HG02852 (cell line): Measurements from ENCODE around the gene NHSL1.

ENCODE experiments used
- ATAC-seq: cut with Tn5 transposase; IDR thresholded peaks from one replicate; pipeline ENCODE4 v1.9.1; 2021; ENCODE audit warnings: mild to moderate bottlenecking, moderate library complexity; ENCODE audit not compliant: unreplicated experiment

NHSL1 gene

DNA sequence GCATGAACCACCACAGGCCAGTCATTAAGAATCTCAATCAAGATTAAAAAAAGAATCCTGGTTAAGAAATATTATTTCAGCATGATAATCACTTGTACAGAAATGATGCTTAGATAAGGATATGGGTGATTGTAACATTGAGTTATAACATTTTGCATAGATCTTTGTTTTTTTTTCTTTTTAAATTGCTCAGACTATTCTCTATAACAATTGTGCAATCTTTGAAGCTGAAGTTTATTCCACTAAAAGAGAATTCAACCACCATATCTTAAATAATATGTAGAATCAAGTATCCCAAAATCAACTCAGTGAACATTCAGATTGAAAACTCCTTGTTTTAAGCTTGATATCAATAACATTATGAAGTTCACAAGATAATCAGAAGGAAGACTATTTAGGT lies 122.3 kb downstream of the NHSL1 start:
- no peak for ATAC-seq

DNA sequence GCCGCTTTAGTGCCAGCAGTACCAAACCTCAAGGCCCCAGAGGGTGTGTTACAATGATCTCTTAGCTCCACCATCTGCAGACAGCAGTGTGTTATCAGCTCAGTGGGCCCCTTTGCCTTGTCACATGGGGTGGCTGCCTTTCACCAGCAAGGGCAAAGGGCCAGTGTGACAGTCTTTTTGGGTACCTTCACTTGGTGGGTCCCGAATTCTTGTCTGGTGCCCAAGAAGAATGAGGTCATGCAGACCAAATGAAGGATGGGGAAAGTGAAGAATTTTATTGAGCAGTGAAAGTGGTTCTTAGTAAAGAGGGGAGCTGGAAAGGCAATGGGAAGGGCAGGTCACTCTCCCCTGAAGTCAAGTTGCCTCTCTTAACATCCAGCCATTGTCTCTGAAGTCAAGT lies 124.5 kb downstream of the NHSL1 start:
- ATAC-seq, result no peak

DNA sequence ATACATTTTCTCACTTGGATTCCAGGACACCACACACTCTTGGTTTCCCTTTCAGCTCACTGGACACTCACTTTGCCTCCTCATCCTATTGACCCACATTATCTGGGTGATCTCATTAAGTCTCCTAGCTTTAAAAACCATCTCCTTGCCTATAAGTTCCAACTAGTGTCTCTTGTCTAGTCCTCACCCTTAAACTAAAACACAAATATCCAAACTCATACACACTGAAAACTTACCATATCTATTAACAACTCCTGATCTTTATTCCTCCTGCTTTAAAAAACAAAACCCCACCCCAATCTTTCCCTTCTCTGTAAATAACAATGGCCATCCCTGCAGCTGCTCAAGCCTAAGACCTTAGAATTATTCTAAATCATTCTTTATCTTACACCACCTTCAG lies 125.1 kb downstream of the NHSL1 start:
- ATAC-seq, result no peak

DNA sequence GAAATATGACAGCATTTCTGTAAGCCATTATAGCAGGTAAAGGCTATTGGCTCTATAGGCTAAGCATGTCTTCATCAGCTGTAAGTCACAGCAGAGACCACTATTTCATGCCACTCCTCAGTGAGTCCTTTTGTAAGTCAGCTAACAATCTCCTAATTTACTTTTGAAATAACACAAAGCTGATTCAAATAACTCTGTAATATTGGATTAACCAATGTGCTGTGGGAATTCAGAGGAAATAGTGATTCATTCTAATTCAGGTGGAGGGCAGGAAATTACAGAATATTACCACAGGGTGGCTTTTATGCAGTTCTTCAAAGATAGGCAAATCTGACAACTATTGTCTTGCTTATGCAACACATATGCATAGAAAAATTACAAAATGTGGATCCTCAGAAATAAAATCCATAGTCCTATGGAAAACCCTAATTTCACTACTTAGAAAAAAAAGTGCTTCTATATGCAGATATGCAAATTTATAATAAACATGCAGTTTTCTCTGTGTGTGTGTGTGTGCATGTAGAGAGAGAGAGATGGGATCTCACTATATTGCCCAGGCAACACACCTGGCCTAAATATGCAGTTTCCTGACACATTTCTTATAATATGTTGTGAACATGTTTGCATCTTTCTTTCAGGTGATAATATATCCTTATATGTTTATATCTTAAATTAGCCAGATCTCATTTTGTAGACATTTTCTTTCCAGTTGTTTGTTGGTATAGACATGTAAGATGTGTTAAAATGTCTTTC lies 126.4 kb downstream of the NHSL1 start:
- no peak for ATAC-seq
